ENCODE data around the gene GATAD2A.

GATAD2A gene

GRCh38 chr19:19421299-19421696 lies 15.8 kb downstream of the GATAD2A start:
- DNase-seq (ENCODE audit: low read depth in 2 of 3, low spot score in 1 of 3) = no peak

- no peak for DNase-seq (ENCODE audit: low read depth in 2 of 3, low spot score in 1 of 3)
Observed at GRCh38 chr19:19422156-19422555, 16.7 kb downstream of the GATAD2A start.

- DNase-seq (ENCODE audit: low read depth in 2 of 3, low spot score in 1 of 3) = no peak
Observed at GRCh38 chr19:19423322-19423721, 17.8 kb downstream of the GATAD2A start.

GRCh38 chr19:19425170-19425875 lies 19.8 kb downstream of the GATAD2A start:
- DNase-seq (ENCODE audit: low read depth in 2 of 3, low spot score in 1 of 3) = no peak

- no peak for DNase-seq (ENCODE audit: low read depth in 2 of 3, low spot score in 1 of 3)
Observed at GRCh38 chr19:19426216-19426615, 20.7 kb downstream of the GATAD2A start.

- no peak for DNase-seq (ENCODE audit: low read depth in 2 of 3, low spot score in 1 of 3)
Observed at GRCh38 chr19:19426799-19427198, 21.3 kb downstream of the GATAD2A start.

GRCh38 chr19:19427302-19427701 lies 21.8 kb downstream of the GATAD2A start:
- DNase-seq (ENCODE audit: low read depth in 2 of 3, low spot score in 1 of 3) = no peak

GRCh38 chr19:19427944-19428343 lies 22.5 kb downstream of the GATAD2A start:
- no peak for DNase-seq (ENCODE audit: low read depth in 2 of 3, low spot score in 1 of 3)

- DNase-seq (ENCODE audit: low read depth in 2 of 3, low spot score in 1 of 3) = no peak
Observed at GRCh38 chr19:19428746-19429145, 23.3 kb downstream of the GATAD2A start.

GRCh38 chr19:19429361-19429760 lies 23.9 kb downstream of the GATAD2A start:
- DNase-seq (ENCODE audit: low read depth in 2 of 3, low spot score in 1 of 3) = no peak

- no peak for DNase-seq (ENCODE audit: low read depth in 2 of 3, low spot score in 1 of 3)
Observed at GRCh38 chr19:19432732-19433131, 27.3 kb downstream of the GATAD2A start.

GRCh38 chr19:19433666-19434213 lies 28.3 kb downstream of the GATAD2A start:
- DNase-seq (ENCODE audit: low read depth in 2 of 3, low spot score in 1 of 3) = no peak

- no peak for DNase-seq (ENCODE audit: low read depth in 2 of 3, low spot score in 1 of 3)
Observed at GRCh38 chr19:19434483-19435045, 29.1 kb downstream of the GATAD2A start.

GRCh38 chr19:19436137-19436691 lies 30.7 kb downstream of the GATAD2A start:
- DNase-seq (ENCODE audit: low read depth in 2 of 3, low spot score in 1 of 3) = no peak

- no peak for DNase-seq (ENCODE audit: low read depth in 2 of 3, low spot score in 1 of 3)
Observed at GRCh38 chr19:19438366-19439175, 33.1 kb downstream of the GATAD2A start.

- no peak for DNase-seq (ENCODE audit: low read depth in 2 of 3, low spot score in 1 of 3)
Observed at GRCh38 chr19:19439176-19439482, 33.7 kb downstream of the GATAD2A start.

- DNase-seq (ENCODE audit: low read depth in 2 of 3, low spot score in 1 of 3) = no peak
Observed at GRCh38 chr19:19443283-19443682, 37.8 kb downstream of the GATAD2A start.

GRCh38 chr19:19443902-19444680 lies 38.6 kb downstream of the GATAD2A start:
- peak in 1 of 3 donors; percentile 41 for DNase-seq (ENCODE audit: low read depth in 2 of 3, low spot score in 1 of 3)

GRCh38 chr19:19444681-19445155 lies 39.2 kb downstream of the GATAD2A start:
- no peak for DNase-seq (ENCODE audit: low read depth in 2 of 3, low spot score in 1 of 3)

- DNase-seq (ENCODE audit: low read depth in 2 of 3, low spot score in 1 of 3) = no peak
Observed at GRCh38 chr19:19445288-19445687, 39.8 kb downstream of the GATAD2A start.

- DNase-seq (ENCODE audit: low read depth in 2 of 3, low spot score in 1 of 3) = no peak
Observed at GRCh38 chr19:19445911-19446361, 40.5 kb downstream of the GATAD2A start.

Data from stimulated activated CD4-positive, alpha-beta T cell treated with anti-CD3 and anti-CD28 coated beads, Interleukin-12 subunit alpha, Interleukin-12 subunit beta, amount 100 ng/mL, for 48 hours (primary cell).